ENCODE results near the gene PRKCH.

PRKCH gene

GRCh38 chr14:61380984-61381383 lies 59.6 kb downstream of the PRKCH start:
- CTCF ChIA-PET, result no interaction called here

GRCh38 chr14:61381553-61381952 lies 60.2 kb downstream of the PRKCH start:
- CTCF ChIA-PET, result no interaction called here
- H3K36me3 ChIP-seq (ENCODE audit: control insufficient read depth in 2 of 2, insufficient read depth in 1 of 2, low read length in 2 of 2), result no peaks in the 10 kb centered on the region
- H3K4me3 ChIP-seq (ENCODE audit: low read depth, low read length), result no peak overlapping the region
- H3K9me3 ChIP-seq (ENCODE audit: control insufficient read depth, insufficient read depth, low read depth, low read length), result no peaks in the 10 kb centered on the region
- H3K4me1 ChIP-seq (ENCODE audit: control insufficient read depth, insufficient read depth, low read length), result peaks cover 3% of the 10 kb centered on the region; the same call in 1 of the 2 replicates
- POLR2A ChIA-PET, result no interaction called here
- no peak overlapping the region for H3K27ac ChIP-seq (ENCODE audit: extremely low read depth, low read depth, low read length)
- TF ChIP-seq ZNF19 (tag by site-specific recombination; IDR thresholded peaks at IDR 0.05; ENCODE audit: low read depth) (no peak), ZNF146 (tag by site-specific recombination; IDR thresholded peaks at IDR 0.05) (no peak), ZNF600 (tag by site-specific recombination; IDR thresholded peaks at IDR 0.05) (peak; percentile 77), REPIN1 (tag by site-specific recombination; IDR thresholded peaks at IDR 0.05; ENCODE audit: low read depth) (no peak), ZFP37 (tag by site-specific recombination; IDR thresholded peaks at IDR 0.05) (no peak), HOXA7 (CRISPR knock-in tag; IDR thresholded peaks at IDR 0.05; ENCODE audit: borderline replicate concordance) (no peak), ZNF530 (tag by site-specific recombination; IDR thresholded peaks at IDR 0.05; ENCODE audit: low read depth) (no peak), ZNF768 (tag by site-specific recombination; IDR thresholded peaks at IDR 0.05) (no peak), ZIC2 (tag by site-specific recombination; IDR thresholded peaks at IDR 0.05) (0 out of 2 replicates have a peak, but pooled peaks have one; percentile 7), ZNF521 (tag by site-specific recombination; IDR thresholded peaks at IDR 0.05) (no peak), ZNF561 (tag by site-specific recombination; IDR thresholded peaks at IDR 0.05; ENCODE audit: borderline replicate concordance) (no peak), SETDB1 (IDR thresholded peaks at IDR 0.05; ENCODE audit: insufficient read length, low read length) (no peak), GLIS1 (tag by site-specific recombination; IDR thresholded peaks at IDR 0.05) (no peak), MYNN (tag by site-specific recombination; IDR thresholded peaks at IDR 0.05; ENCODE audit: borderline replicate concordance) (no peak), ZNF585B (tag by site-specific recombination; IDR thresholded peaks at IDR 0.05) (no peak), ATF2 (tag by site-specific recombination; IDR thresholded peaks at IDR 0.05; ENCODE audit: low read depth) (0 out of 2 replicates have a peak, but pooled peaks have one; percentile 11), ZNF626 (tag by site-specific recombination; IDR thresholded peaks at IDR 0.05) (no peak), REST (tag by site-specific recombination; IDR thresholded peaks at IDR 0.05) (no peak), IKZF3 (tag by site-specific recombination; IDR thresholded peaks at IDR 0.05) (no peak), HIC1 (tag by site-specific recombination; IDR thresholded peaks at IDR 0.05) (no peak), ZNF501 (tag by site-specific recombination; IDR thresholded peaks at IDR 0.05) (no peak), ZNF792 (tag by site-specific recombination; IDR thresholded peaks at IDR 0.05) (no peak), ZBTB7A (tag by site-specific recombination; IDR thresholded peaks at IDR 0.05; ENCODE audit: low read depth) (no peak)

More at GRCh38 chr14:61380984-61381383, 59.6 kb downstream of the PRKCH start:
- TF ChIP-seq ZNF19 (tag by site-specific recombination; IDR thresholded peaks at IDR 0.05; ENCODE audit: low read depth) (no peak), ZBTB8A (tag by site-specific recombination; IDR thresholded peaks at IDR 0.05) (no peak), ZNF548 (tag by site-specific recombination; IDR thresholded peaks at IDR 0.05) (no peak), KLF17 (tag by site-specific recombination; IDR thresholded peaks at IDR 0.05) (no peak), ZNF664 (tag by site-specific recombination; IDR thresholded peaks at IDR 0.05) (no peak), ZNF791 (tag by site-specific recombination; IDR thresholded peaks at IDR 0.05) (no peak), ZNF514 (tag by site-specific recombination; IDR thresholded peaks at IDR 0.05) (no peak), ZBTB17 (tag by site-specific recombination; IDR thresholded peaks at IDR 0.05) (no peak), GLIS2 (tag by site-specific recombination; IDR thresholded peaks at IDR 0.05) (no peak), SCRT2 (tag by site-specific recombination; IDR thresholded peaks at IDR 0.05) (no peak), GFI1B (tag by site-specific recombination; IDR thresholded peaks at IDR 0.05) (no peak), KLF9 (tag by site-specific recombination; IDR thresholded peaks at IDR 0.05; ENCODE audit: low read depth) (no peak), ZNF266 (tag by site-specific recombination; IDR thresholded peaks at IDR 0.05; ENCODE audit: low read depth) (no peak), MEIS1 (CRISPR knock-in tag; IDR thresholded peaks at IDR 0.05; ENCODE audit: borderline replicate concordance) (no peak), ZNF239 (tag by site-specific recombination; IDR thresholded peaks at IDR 0.05) (no peak)
- Histone ChIP-seq H3K4me3 (ENCODE audit: low read depth, low read length) (no peak overlapping the region), H3K27ac (ENCODE audit: extremely low read depth, low read depth, low read length) (no peak overlapping the region), H3K36me3 (ENCODE audit: control insufficient read depth in 2 of 2, insufficient read depth in 1 of 2, low read length in 2 of 2) (no peaks in the 10 kb centered on the region), H3K4me1 (ENCODE audit: control insufficient read depth, insufficient read depth, low read length) (peaks cover 3% of the 10 kb centered on the region; the same call in 1 of the 2 replicates), H3K9me3 (ENCODE audit: control insufficient read depth, insufficient read depth, low read depth, low read length) (no peaks in the 10 kb centered on the region)
- POLR2A ChIA-PET, result interaction anchor here (0.5 kb wide), 1 partner anchor 14 kb away, joined by 3 read pairs; no protein-coding TSS in a partner anchor
